Gastroesophageal sphincter (tissue), 4 donors: ENCODE results near the gene MAFG. TPM values are rescaled to one million over a fixed set of nuclear protein-coding genes. Genes with fewer than 3 reads are reported as not detected.
"Not testable (repeated sequence)": the region's sequence is repeated elsewhere in the genome, so short reads cannot be mapped to it uniquely, and the experiment has no call there.

ENCODE experiments used
- ATAC-seq: fragments of 150-250 bp; one replicate; pipeline ENCODE4 v1.9.1; 2016; ENCODE audit warnings: mild to moderate bottlenecking, moderate library complexity
- H3K27ac ChIP-seq, 4 donors: fragments of 200-600 bp; sonication (generic) in 3 of 4; 1 replicate in 3 of 4; 2 replicates in 1 of 4; pipeline ENCODE4 v1.5.1; 2016 to 2019
- H3K27me3 ChIP-seq: fragments of 200-600 bp; sonication (generic); one replicate; pipeline ENCODE4 v1.5.1; 2019
- H3K36me3 ChIP-seq, 2 donors: fragments of 200-600 bp; sonication (generic); one replicate each; pipeline ENCODE4 v1.5.1; 2019; ENCODE audit warnings: control low read depth in 1 of 2
- H3K4me1 ChIP-seq, 3 donors: fragments of 200-600 bp; sonication (generic); 1 replicate in 2 of 3; 2 replicates in 1 of 3; pipeline ENCODE4 v1.5.1; 2016 to 2019; ENCODE audit warnings: control low read depth in 2 of 3
- H3K4me3 ChIP-seq, 2 donors: fragments of 200-600 bp; sonication (generic); one replicate each; pipeline ENCODE4 v1.5.1; 2019; ENCODE audit warnings: mild to moderate bottlenecking in 1 of 2, moderate library complexity in 1 of 2
- H3K9me3 ChIP-seq, 3 donors: fragments of 200-600 bp; sonication (generic); one replicate each; pipeline ENCODE4 v1.5.1; 2017 to 2019; ENCODE audit warnings: control low read depth in 2 of 3
- CTCF ChIP-seq, 4 experiments: fragments of 200-600 bp in 2 of 4; fragments of 450-650 bp in 2 of 4; sonication (generic) in 1 of 4; IDR thresholded peaks; one replicate each; pipeline ENCODE4 v1.5.1; 2017 to 2019; ENCODE audit warnings: antibody characterized with exemption in 4 of 4, mild to moderate bottlenecking in 2 of 4, moderate library complexity in 2 of 4
- EP300 ChIP-seq: sonication (generic); formaldehyde crosslinking; IDR thresholded peaks from one replicate; pipeline ENCODE4 v1.6.1; 2017; ENCODE audit warnings: antibody characterized with exemption, mild to moderate bottlenecking
- POLR2A ChIP-seq, 2 donors: fragments of 450-650 bp; IDR thresholded peaks; one replicate each; pipeline ENCODE4 v1.6.1; 2017; ENCODE audit warnings: antibody characterized with exemption in 2 of 2, mild to moderate bottlenecking in 2 of 2, moderate library complexity in 1 of 2
- POLR2AphosphoS5 ChIP-seq: sonication (generic); formaldehyde crosslinking; IDR thresholded peaks from one replicate; pipeline ENCODE4 v1.6.1; 2017; ENCODE audit warnings: antibody characterized with exemption
- whole genome bisulfite sequencing, 2 donors: methylation state at CpG; one replicate each; pipeline ENCODE4 v1.1.5; 2018; ENCODE audit warnings: low coverage in 1 of 2; 5-methylcytosine and 5-hydroxymethylcytosine counted together
- total RNA-seq, 4 donors: library from RNA; depleted of rRNA; stranded (reverse); fragments of >200 nt; gene quantifications; one replicate each; pipeline ENCODE4 v1.1.0, GENCODE V29; 2016

The MAFG gene
- total RNA-seq, 4 donors from 2014 or later = 18.8 to 39.3 (median 25.3) TPM

- Histone ChIP-seq H3K27ac (peak overlapping the region in 2 of 4 donors; percentile 71 to 98), H3K27me3 (no peaks in the 10 kb centered on the region), H3K4me1 (peaks cover 1 to 88% (median 49%) of the 10 kb centered on the region in 3 donors), H3K9me3 (no peaks in the 10 kb centered on the region), H3K36me3 (peaks cover 0 to 38% of the 10 kb centered on the region in 2 donors), H3K4me3 (peak overlapping the region in 1 of 2 donors; percentile 42)
- 100% methylated on average over 1 of the region's 23 CpGs; no CpG with 5 or more reads in 1 of the 2 donors for WGBS, 2 donors
- TF ChIP-seq EP300 (no peak), CTCF (IDR thresholded peaks at IDR 0.05) (no peak), POLR2A (IDR thresholded peaks at IDR 0.05) (no peak), POLR2AphosphoS5 (no peak)
- no peak for ATAC-seq
Measured at GRCh38 chr17:81921996-81922565, 5.5 kb downstream of the MAFG start.

- Histone ChIP-seq H3K4me3 (no peak overlapping the region), H3K27me3 (no peaks in the 10 kb centered on the region), H3K4me1 (peaks cover 6 to 94% (median 55%) of the 10 kb centered on the region in 3 donors), H3K9me3 (no peaks in the 10 kb centered on the region), H3K27ac (no peak overlapping the region), H3K36me3 (peaks cover 0 to 38% of the 10 kb centered on the region in 2 donors)
- no peak for ATAC-seq
- TF ChIP-seq POLR2A (IDR thresholded peaks at IDR 0.05) = no peak
- TF ChIP-seq POLR2AphosphoS5 = no peak
- no peak for TF ChIP-seq CTCF (IDR thresholded peaks at IDR 0.05)
- TF ChIP-seq EP300 = no peak
- WGBS, 2 donors = 76 to 83% methylated on average over 3 of the region's 3 CpGs
Measured at GRCh38 chr17:81921537-81921862, 6.0 kb downstream of the MAFG start.

- no peak for TF ChIP-seq CTCF (IDR thresholded peaks at IDR 0.05)
- TF ChIP-seq POLR2A (IDR thresholded peaks at IDR 0.05) = no peak
- TF ChIP-seq POLR2AphosphoS5 = no peak
- no peak for TF ChIP-seq EP300
- peaks cover 6 to 95% (median 52%) of the 10 kb centered on the region in 3 donors for H3K4me1 ChIP-seq
- peaks cover 0 to 40% of the 10 kb centered on the region in 2 donors for H3K36me3 ChIP-seq
- H3K4me3 ChIP-seq = no peak overlapping the region
- no peaks in the 10 kb centered on the region for H3K9me3 ChIP-seq
- no peak for ATAC-seq
- no peaks in the 10 kb centered on the region for H3K27me3 ChIP-seq
- WGBS, 2 donors = 74 to 78% methylated on average over 12 to 18 of the region's 33 CpGs
- H3K27ac ChIP-seq = peak overlapping the region in 1 of 4 donors; percentile 43
Measured at GRCh38 chr17:81920612-81921536, 6.7 kb downstream of the MAFG start.

GRCh38 chr17:81918832-81919545 lies 8.5 kb downstream of the MAFG start:
- Histone ChIP-seq H3K9me3 (no peaks in the 10 kb centered on the region), H3K4me1 (peaks cover 6 to 82% (median 33%) of the 10 kb centered on the region in 3 donors), H3K27me3 (no peaks in the 10 kb centered on the region), H3K36me3 (peaks cover 0 to 59% of the 10 kb centered on the region in 2 donors), H3K27ac (peak overlapping the region in 3 of 4 donors; percentile 76 to 89 (median 86)), H3K4me3 (no peak overlapping the region)
- no peak for ATAC-seq
- TF ChIP-seq CTCF (IDR thresholded peaks at IDR 0.05) (no peak), POLR2A (IDR thresholded peaks at IDR 0.05) (no peak), POLR2AphosphoS5 (no peak), EP300 (no peak)
- WGBS, 2 donors = 80 to 83% methylated on average over 3 to 11 of the region's 15 CpGs

GRCh38 chr17:81918333-81918669 lies 9.2 kb downstream of the MAFG start:
- H3K27ac ChIP-seq = peak overlapping the region in 3 of 4 donors; percentile 76 to 89 (median 86)
- not testable (repeated sequence) for H3K9me3 ChIP-seq, H3K27me3 ChIP-seq
- 33 to 50% methylated on average over 2 to 5 of the region's 9 CpGs for WGBS, 2 donors
- peak; percentile 3 for ATAC-seq
- H3K36me3 ChIP-seq = peaks cover 0 to 66% of the 10 kb centered on the region in 2 donors
- H3K4me3 ChIP-seq = peak overlapping the region; percentile 72 to 98
- H3K4me1 ChIP-seq = peaks cover 6 to 75% (median 26%) of the 10 kb centered on the region in 3 donors
